Suprapubic skin (tissue), 4 donors: ENCODE data around the gene EIF4G3. TPM values are rescaled to one million over a fixed set of nuclear protein-coding genes. Genes with fewer than 3 reads are reported as not detected.

ENCODE experiments used
- DNase-seq, 2 donors: peaks; one replicate each; pipeline ENCODE4 v3.0.0-alpha.2; 2019; ENCODE audit warnings: low spot score in 2 of 2
- H3K27ac ChIP-seq: fragments of 200-600 bp; sonication (generic); one replicate; pipeline ENCODE4 v1.5.1; 2019
- H3K27me3 ChIP-seq: fragments of 200-600 bp; sonication (generic); one replicate; pipeline ENCODE4 v1.5.1; 2019
- H3K36me3 ChIP-seq: fragments of 200-600 bp; sonication (generic); one replicate; pipeline ENCODE4 v1.5.1; 2019
- H3K4me1 ChIP-seq: fragments of 200-600 bp; sonication (generic); one replicate; pipeline ENCODE4 v1.5.1; 2019
- H3K4me3 ChIP-seq: fragments of 200-600 bp; sonication (generic); one replicate; pipeline ENCODE4 v1.5.1; 2019; ENCODE audit warnings: mild to moderate bottlenecking
- H3K9me3 ChIP-seq: fragments of 200-600 bp; sonication (generic); one replicate; pipeline ENCODE4 v1.5.1; 2019
- CTCF ChIP-seq, 2 donors: fragments of 200-600 bp in 1 of 2; fragments of 450-650 bp in 1 of 2; sonication (generic) in 1 of 2; IDR thresholded peaks; one replicate each; pipeline ENCODE4 v1.5.1; 2016 to 2019; ENCODE audit warnings: antibody characterized with exemption in 2 of 2, mild to moderate bottlenecking in 1 of 2, moderate library complexity in 1 of 2
- EP300 ChIP-seq: sonication (generic); formaldehyde crosslinking; IDR thresholded peaks from one replicate; pipeline ENCODE4 v1.6.1; 2017; ENCODE audit warnings: antibody characterized with exemption
- POLR2A ChIP-seq, 2 donors: fragments of 450-650 bp; IDR thresholded peaks; one replicate each; pipeline ENCODE4 v1.6.1; 2017; ENCODE audit warnings: antibody characterized with exemption in 2 of 2, mild to moderate bottlenecking in 2 of 2, moderate library complexity in 2 of 2
- POLR2AphosphoS5 ChIP-seq, 3 donors: sonication (generic); formaldehyde crosslinking; IDR thresholded peaks; one replicate each; pipeline ENCODE4 v1.6.1; 2017; ENCODE audit warnings: antibody characterized with exemption in 3 of 3
- WGBS: methylation state at CpG from one replicate; pipeline ENCODE4 v1.1.5; 2018; 5-methylcytosine and 5-hydroxymethylcytosine counted together
- total RNA-seq, 4 donors: library from RNA; depleted of rRNA; stranded (reverse); fragments of >200 nt; gene quantifications; one replicate each; pipeline ENCODE4 v1.1.0, GENCODE V29; 2016

The EIF4G3 gene
- total RNA-seq, 4 donors from 2014 or later, result 32.9 to 40.6 (median 39.5) TPM

DNA sequence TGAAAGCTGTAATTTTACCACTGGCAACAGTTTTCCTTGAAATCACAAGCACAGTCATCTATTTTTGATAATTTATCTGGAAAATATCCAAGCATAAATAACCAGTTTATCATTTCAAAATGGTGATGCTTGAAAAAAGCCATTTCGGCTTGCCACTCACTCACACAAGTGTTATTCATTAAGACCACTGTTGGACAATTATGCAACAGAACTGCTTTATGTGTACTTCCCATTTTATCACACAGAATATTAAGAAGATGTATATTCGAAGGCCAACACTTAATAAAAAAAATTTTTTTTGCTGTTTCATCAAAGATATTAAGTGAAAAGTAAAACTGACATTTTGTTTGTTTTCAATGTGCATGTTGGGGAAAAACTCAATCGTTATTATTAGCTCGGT is 62.3 kb downstream of the EIF4G3 start:
- H3K9me3 ChIP-seq, result no peaks in the 10 kb centered on the region
- H3K27ac ChIP-seq, result no peak overlapping the region
- no peak for DNase-seq
- TF ChIP-seq EP300, result no peak
- no peak for TF ChIP-seq CTCF (IDR thresholded peaks at IDR 0.05)
- no peak for TF ChIP-seq POLR2A (IDR thresholded peaks at IDR 0.05)
- no peak for TF ChIP-seq POLR2AphosphoS5 (IDR thresholded peaks at IDR 0.05)
- no peaks in the 10 kb centered on the region for H3K27me3 ChIP-seq
- H3K4me3 ChIP-seq, result no peak overlapping the region
- WGBS, result 82% methylated on average over 4 of the region's 4 CpGs
- peaks cover 5% of the 10 kb centered on the region for H3K4me1 ChIP-seq
- no peaks in the 10 kb centered on the region for H3K36me3 ChIP-seq

DNA sequence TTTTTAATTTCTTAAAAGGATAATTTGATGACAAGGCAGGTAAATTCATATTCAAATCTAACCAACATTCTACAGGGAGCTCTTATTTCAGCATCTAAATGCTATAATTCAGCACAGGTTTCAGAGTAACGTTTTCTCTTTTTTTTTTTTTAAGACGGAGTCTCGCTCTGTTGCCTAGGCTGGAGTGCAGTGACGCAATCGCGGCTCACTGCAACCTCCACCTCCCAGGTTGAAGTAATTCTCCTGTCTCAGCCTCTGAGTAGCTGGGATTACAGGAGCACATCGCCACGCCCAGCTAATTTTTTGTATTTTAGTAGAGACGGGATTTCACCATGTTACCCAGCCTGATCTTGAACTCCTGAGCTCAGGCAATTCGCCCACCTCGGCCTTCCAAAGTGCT is 66.5 kb downstream of the EIF4G3 start:
- 93% methylated on average over 11 of the region's 11 CpGs for WGBS
- H3K27ac ChIP-seq, result no peak overlapping the region
- H3K9me3 ChIP-seq, result no peaks in the 10 kb centered on the region
- no peak overlapping the region for H3K4me3 ChIP-seq
- no peak for TF ChIP-seq POLR2AphosphoS5 (IDR thresholded peaks at IDR 0.05)
- TF ChIP-seq EP300, result no peak
- TF ChIP-seq CTCF (IDR thresholded peaks at IDR 0.05), result no peak
- no peak for TF ChIP-seq POLR2A (IDR thresholded peaks at IDR 0.05)
- H3K27me3 ChIP-seq, result no peaks in the 10 kb centered on the region
- no peaks in the 10 kb centered on the region for H3K36me3 ChIP-seq
- DNase-seq, result no peak
- no peaks in the 10 kb centered on the region for H3K4me1 ChIP-seq

- H3K4me3 ChIP-seq, result no peak overlapping the region
- no peaks in the 10 kb centered on the region for H3K27me3 ChIP-seq
- H3K36me3 ChIP-seq, result no peaks in the 10 kb centered on the region
- no peak for DNase-seq
- no peak overlapping the region for H3K27ac ChIP-seq
- no peaks in the 10 kb centered on the region for H3K9me3 ChIP-seq
- TF ChIP-seq EP300, result no peak
- no peak for TF ChIP-seq CTCF (IDR thresholded peaks at IDR 0.05)
- TF ChIP-seq POLR2A (IDR thresholded peaks at IDR 0.05), result no peak
- TF ChIP-seq POLR2AphosphoS5 (IDR thresholded peaks at IDR 0.05), result no peak
- no peaks in the 10 kb centered on the region for H3K4me1 ChIP-seq
- 80% methylated on average over 2 of the region's 2 CpGs for WGBS
These were observed 70.0 kb downstream of the EIF4G3 start for GRCh38 chr1:21106709-21107108.

GRCh38 chr1:21106238-21106637 is 70.5 kb downstream of the EIF4G3 start:
- no peaks in the 10 kb centered on the region for H3K4me1 ChIP-seq
- 83% methylated on average over 2 of the region's 2 CpGs for WGBS
- H3K4me3 ChIP-seq, result no peak overlapping the region
- TF ChIP-seq POLR2AphosphoS5 (IDR thresholded peaks at IDR 0.05) (no peak), CTCF (IDR thresholded peaks at IDR 0.05) (no peak), POLR2A (IDR thresholded peaks at IDR 0.05) (no peak), EP300 (no peak)
- DNase-seq, result no peak
- H3K9me3 ChIP-seq, result no peaks in the 10 kb centered on the region
- no peaks in the 10 kb centered on the region for H3K27me3 ChIP-seq
- H3K36me3 ChIP-seq, result no peaks in the 10 kb centered on the region
- no peak overlapping the region for H3K27ac ChIP-seq

DNA sequence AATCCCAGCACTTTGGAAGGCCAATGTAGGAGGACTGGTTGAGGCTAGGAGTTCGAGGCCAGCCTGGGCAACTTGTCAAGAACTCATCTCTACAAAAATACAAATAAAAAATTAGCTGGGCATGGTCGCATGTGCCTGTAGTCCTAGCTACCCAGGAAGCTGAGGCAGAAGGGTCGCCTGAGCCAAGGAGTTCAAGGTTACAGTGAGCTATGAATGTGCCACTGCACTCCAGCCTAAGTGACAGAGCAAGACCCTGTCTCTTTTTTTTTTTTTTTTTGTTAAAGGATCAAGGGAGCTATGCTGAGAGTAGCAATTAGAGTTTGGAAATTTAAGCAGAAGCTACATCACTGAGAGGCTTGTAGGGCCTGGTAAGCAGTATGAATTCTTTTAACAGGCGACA is 70.9 kb downstream of the EIF4G3 start:
- Histone ChIP-seq H3K9me3 (no peaks in the 10 kb centered on the region), H3K4me3 (no peak overlapping the region), H3K36me3 (no peaks in the 10 kb centered on the region), H3K4me1 (no peaks in the 10 kb centered on the region), H3K27ac (no peak overlapping the region), H3K27me3 (no peaks in the 10 kb centered on the region)
- TF ChIP-seq CTCF (IDR thresholded peaks at IDR 0.05) (no peak), POLR2AphosphoS5 (IDR thresholded peaks at IDR 0.05) (no peak), EP300 (no peak), POLR2A (IDR thresholded peaks at IDR 0.05) (no peak)
- DNase-seq, result no peak
- WGBS, result 93% methylated on average over 4 of the region's 4 CpGs
